Activated CD8-positive, alpha-beta T cell treated with anti-CD3 and anti-CD28 coated beads for 36 hours (primary cell): ENCODE results near the gene MYH10. TPM values are rescaled to one million over a fixed set of nuclear protein-coding genes. Genes with fewer than 3 reads are reported as not detected.
"Not testable (repeated sequence)": the region's sequence is repeated elsewhere in the genome, so short reads cannot be mapped to it uniquely, and the experiment has no call there.

Experiments
- ATAC-seq: fragments of 200-7000 bp; cut with Tn5 transposase; one replicate; pipeline ENCODE4 v1.10.0; 2021; ENCODE audit warnings: mild to moderate bottlenecking, moderate library complexity
- CTCF ChIA-PET: fragments of 350-600 bp; sonication (Branson Sonifier 250); formaldehyde crosslinking; loops from one replicate; lab custom pipeline; 2021; ENCODE audit warnings: antibody characterized with exemption; lab: Charles Lee
- POLR2A ChIA-PET: fragments of 350-600 bp; sonication (Branson Sonifier 250); formaldehyde crosslinking; loops from one replicate; lab custom pipeline; 2021; ENCODE audit warnings: antibody characterized with exemption; lab: Charles Lee
- DNase-seq: peaks from one replicate; pipeline ENCODE4 v3.0.0-alpha.2; 2020
- H3K27ac Mint-ChIP-seq: one replicate; pipeline ENCODE4 v1.8.0; 2021; ENCODE audit warnings: mild to moderate bottlenecking, mixed read lengths
- H3K27me3 Mint-ChIP-seq: one replicate; pipeline ENCODE4 v1.8.0; 2021; ENCODE audit warnings: mixed read lengths
- H3K36me3 Mint-ChIP-seq: one replicate; pipeline ENCODE4 v1.8.0; 2021; ENCODE audit warnings: low read depth, mixed read lengths
- H3K4me1 Mint-ChIP-seq: one replicate; pipeline ENCODE4 v1.8.0; 2021; ENCODE audit warnings: low read depth, mixed read lengths
- H3K4me3 Mint-ChIP-seq: one replicate; pipeline ENCODE4 v1.8.0; 2021; ENCODE audit warnings: mild to moderate bottlenecking, moderate library complexity, mixed read lengths
- H3K9me3 Mint-ChIP-seq: one replicate; pipeline ENCODE4 v1.8.0; 2021; ENCODE audit warnings: mixed read lengths
- intact Hi-C: fragments of 100-400 bp; cut with micrococcal nuclease; formaldehyde crosslinking; loops from one replicate; pipeline ENCODE4 v1.10.0; 2022
- total RNA-seq, 2 experiments: library from RNA; stranded (reverse); gene quantifications; one replicate each; pipeline ENCODE4 v1.2.3, GENCODE V29; 2021
- TF ChIP-seq, protein P1 (sequence below): fragments of 200-600 bp; IDR thresholded peaks from one replicate; pipeline ENCODE4 v1.8.0; 2022; ENCODE audit warnings: antibody characterized with exemption, mild to moderate bottlenecking

Gene MYH10
- total RNA-seq, 2 experiments from 2014 or later: 19.9 to 23.7 TPM

DNA sequence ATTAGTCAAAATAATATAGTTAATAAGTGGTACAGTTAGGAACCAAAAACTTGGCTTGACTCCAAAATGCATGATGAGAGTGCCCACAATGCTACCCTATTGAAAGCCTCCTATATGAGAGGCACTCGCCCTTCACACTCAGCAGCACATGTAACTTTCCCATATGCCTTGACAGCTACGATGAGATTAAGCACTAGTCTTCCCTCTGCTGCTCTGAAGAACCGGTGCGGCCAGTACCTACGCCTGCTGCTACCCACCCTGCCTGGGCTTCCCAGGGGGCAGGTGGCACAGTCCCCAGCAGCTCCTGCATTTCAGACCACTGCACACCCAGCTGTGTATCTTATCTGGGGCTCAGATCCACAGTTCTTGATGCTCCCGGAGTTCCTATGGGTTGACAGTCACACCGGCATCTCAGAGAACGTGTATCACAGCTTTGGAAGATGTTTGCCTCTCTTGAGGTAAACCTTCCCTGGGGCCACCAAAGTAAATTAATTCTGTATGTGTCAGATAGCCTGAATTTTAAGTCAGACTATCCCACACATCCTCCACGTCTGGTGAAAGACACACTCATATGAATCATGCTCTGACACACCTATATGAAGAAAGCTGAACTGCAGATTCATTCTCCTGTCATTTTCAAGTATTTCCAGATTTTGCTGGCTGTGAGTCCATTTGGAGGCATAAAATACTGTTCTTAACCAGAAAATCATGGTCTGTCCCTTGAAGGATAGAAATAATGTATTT is 77.8 kb downstream of the MYH10 start:
- Mint-ChIP-seq H3K36me3 (no peaks in the 10 kb centered on the region), H3K9me3 (no peaks in the 10 kb centered on the region), H3K27ac (no peak overlapping the region), H3K4me1 (no peaks in the 10 kb centered on the region), H3K4me3 (no peak overlapping the region), H3K27me3 (peaks cover 5% of the 10 kb centered on the region)
- DNase-seq: no peak
- ChIA-PET POLR2A (no interaction called here), CTCF (no interaction called here)
- no peak for ATAC-seq
- intact Hi-C loops: no loop called here
- TF ChIP-seq, protein P1, sequence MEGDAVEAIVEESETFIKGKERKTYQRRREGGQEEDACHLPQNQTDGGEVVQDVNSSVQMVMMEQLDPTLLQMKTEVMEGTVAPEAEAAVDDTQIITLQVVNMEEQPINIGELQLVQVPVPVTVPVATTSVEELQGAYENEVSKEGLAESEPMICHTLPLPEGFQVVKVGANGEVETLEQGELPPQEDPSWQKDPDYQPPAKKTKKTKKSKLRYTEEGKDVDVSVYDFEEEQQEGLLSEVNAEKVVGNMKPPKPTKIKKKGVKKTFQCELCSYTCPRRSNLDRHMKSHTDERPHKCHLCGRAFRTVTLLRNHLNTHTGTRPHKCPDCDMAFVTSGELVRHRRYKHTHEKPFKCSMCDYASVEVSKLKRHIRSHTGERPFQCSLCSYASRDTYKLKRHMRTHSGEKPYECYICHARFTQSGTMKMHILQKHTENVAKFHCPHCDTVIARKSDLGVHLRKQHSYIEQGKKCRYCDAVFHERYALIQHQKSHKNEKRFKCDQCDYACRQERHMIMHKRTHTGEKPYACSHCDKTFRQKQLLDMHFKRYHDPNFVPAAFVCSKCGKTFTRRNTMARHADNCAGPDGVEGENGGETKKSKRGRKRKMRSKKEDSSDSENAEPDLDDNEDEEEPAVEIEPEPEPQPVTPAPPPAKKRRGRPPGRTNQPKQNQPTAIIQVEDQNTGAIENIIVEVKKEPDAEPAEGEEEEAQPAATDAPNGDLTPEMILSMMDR: no peak

DNA sequence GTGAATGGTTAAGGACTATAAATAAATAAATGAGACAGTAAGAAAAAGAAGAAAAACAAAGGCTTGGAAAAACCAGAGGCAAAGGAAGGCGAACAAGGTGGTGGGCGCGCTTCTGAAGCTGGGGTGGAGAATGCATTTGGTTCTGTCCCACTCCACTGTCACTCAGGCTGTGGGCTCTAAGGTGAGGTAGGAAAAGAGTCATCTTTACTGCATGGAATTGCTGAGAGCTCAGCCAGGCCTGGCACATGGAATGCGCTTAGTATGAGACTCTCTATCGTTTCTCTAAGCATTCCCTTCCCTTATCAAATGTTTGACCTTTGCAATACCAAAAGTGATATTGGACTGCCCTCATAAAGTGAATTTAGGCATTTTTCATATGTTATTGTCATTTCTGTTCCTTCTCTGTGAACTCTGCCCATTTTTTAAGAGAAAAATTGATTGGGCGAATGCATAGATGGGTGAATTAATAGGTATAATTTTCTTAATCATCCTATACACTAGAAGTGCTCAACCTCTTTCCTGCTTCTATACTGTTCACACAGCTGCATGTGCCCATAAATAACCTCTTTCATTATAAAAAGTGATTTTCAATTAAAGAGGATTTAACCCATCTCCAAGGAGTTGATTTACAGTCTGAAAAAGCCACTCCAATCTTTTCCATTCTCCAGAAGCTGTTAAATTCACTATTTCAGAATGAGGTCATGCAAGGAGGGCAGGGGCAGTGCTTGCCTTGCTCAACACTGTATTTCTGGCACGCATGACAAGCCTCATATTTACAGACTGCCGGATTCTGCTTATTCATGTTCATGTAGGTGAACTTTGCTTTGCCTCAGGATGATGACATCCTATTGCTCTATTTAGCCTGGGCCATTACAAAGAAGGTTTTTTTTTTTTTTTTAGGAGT is 87.7 kb downstream of the MYH10 start:
- Mint-ChIP-seq H3K36me3 (no peaks in the 10 kb centered on the region), H3K27ac (no peak overlapping the region), H3K9me3 (no peaks in the 10 kb centered on the region), H3K4me3 (no peak overlapping the region), H3K4me1 (no peaks in the 10 kb centered on the region), H3K27me3 (no peaks in the 10 kb centered on the region)
- no peak for ATAC-seq
- TF ChIP-seq, protein P1: no peak
- POLR2A ChIA-PET: no interaction called here
- DNase-seq: no peak
- intact Hi-C loops: no loop called here
- CTCF ChIA-PET: no interaction called here

DNA sequence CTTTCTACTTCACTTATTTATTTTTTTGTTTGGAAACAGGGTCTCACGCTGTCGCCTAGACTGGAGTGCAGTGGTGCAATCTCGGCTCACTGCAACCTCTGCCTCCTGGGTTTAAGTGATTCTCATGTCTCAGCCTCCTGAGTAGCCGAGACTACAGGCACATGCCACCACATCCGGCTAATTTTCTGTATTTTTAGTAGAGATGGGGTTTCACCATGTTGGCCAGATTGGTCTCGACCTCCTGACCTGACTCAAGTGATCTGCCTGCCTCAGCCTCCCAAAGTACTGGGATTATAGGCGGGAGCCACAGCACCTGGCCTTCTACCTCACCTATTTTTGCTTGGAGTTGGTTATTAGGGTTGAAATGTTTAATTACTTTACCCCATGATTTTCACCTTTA is 90.5 kb downstream of the MYH10 start:
- CTCF ChIA-PET, H3K27me3 Mint-ChIP-seq, H3K27ac Mint-ChIP-seq, DNase-seq, H3K4me3 Mint-ChIP-seq, H3K36me3 Mint-ChIP-seq, H3K4me1 Mint-ChIP-seq, intact Hi-C loops, POLR2A ChIA-PET, ATAC-seq, H3K9me3 Mint-ChIP-seq: not testable (repeated sequence)

DNA sequence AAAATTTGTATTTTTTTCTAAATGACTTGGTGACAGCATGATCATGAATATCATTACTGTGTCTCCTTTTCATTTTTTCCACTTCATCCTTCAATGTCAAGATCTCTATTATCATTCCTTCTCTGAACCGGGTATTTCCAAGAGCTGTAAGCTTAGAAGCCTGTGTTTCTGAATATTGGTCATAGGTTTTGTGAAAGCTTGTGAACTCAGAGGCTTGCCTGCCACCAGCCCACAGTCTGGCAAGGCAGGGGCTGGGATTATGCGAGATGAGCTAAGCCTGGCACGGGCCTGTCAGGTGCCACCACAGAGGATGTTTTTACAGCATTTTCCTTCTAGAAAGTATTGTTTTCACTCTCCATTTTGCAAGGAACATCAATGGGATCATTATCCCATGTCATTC is 92.8 kb downstream of the MYH10 start:
- H3K27me3 Mint-ChIP-seq: no peaks in the 10 kb centered on the region
- DNase-seq (no peak), ATAC-seq (no peak)
- no peak overlapping the region for H3K27ac Mint-ChIP-seq
- TF ChIP-seq, protein P1: no peak
- ChIA-PET POLR2A (interaction anchor here (0.5 kb wide), 1 partner anchor 256 kb away, joined by 3 read pairs; no protein-coding TSS in a partner anchor), CTCF (interaction anchor here (1.1 to 1.3 kb wide), 2 partner anchors 10 to 196 kb away, joined by 3 to 4 read pairs; no protein-coding TSS in a partner anchor)
- H3K9me3 Mint-ChIP-seq: no peaks in the 10 kb centered on the region
- H3K4me1 Mint-ChIP-seq: no peaks in the 10 kb centered on the region
- no peak overlapping the region for H3K4me3 Mint-ChIP-seq
- intact Hi-C loops: no loop called here
- no peaks in the 10 kb centered on the region for H3K36me3 Mint-ChIP-seq

DNA sequence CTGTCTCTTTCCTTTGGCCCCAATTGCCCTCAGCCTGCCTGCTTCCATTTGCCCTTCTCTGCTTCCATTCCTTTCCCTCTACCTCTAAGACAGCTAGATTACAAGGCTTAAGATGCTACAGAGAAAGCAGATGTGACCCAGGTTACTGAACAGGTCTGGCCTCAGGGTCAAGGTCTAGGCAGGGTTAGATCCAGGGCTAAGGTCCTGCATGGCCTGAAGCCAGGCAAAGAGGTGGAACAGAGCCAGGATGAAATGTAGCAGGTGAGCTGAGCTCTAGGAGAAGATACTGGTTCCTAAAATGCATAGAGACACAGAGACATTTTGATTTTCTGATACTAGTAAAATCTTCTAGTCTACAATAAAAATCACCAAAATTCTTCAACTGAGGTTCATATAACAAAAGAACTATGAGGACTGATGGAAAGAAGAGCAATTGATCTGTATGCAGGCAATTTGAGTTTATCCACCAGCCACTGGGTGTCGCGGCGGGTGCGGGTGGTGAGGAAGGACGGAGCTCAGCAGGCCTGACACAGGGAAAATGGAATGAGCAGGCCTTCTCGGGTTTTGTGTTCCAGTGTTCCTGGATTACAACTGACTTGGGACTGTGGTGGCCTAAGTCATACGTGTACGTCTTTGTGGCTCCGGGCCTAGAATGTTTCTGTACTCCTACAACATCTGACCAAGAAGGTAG is 95.9 kb downstream of the MYH10 start:
- DNase-seq (no peak), ATAC-seq (no peak)
- Mint-ChIP-seq H3K27ac (no peak overlapping the region), H3K27me3 (no peaks in the 10 kb centered on the region), H3K9me3 (no peaks in the 10 kb centered on the region), H3K36me3 (no peaks in the 10 kb centered on the region), H3K4me1 (no peaks in the 10 kb centered on the region), H3K4me3 (no peak overlapping the region)
- ChIA-PET POLR2A (no interaction called here), CTCF (no interaction called here)
- intact Hi-C loops: no loop called here
- TF ChIP-seq, protein P1: no peak
